Stimulated activated naive B cell treated with anti-CD40 and anti-IgM and Interleukin-4, amounts not matched to agents 10 μg/mL and 1 μg/mL and 100 μg/mL, for 72 hours (primary cell): ENCODE measurements around the gene TSSK2.
A peak's percentile ranks its signal among the peaks of the same experiment; 100 is the strongest.
"Not testable (repeated sequence)": the region's sequence is repeated elsewhere in the genome, so short reads cannot be mapped to it uniquely, and the experiment has no call there.

ENCODE experiments used
- ATAC-seq, 2 donors: fragments of 150-1000 bp; cut with Tn5 transposase; replicated peaks; 2 replicates each; pipeline ENCODE4 v1.10.0; 2021; ENCODE audit warnings: moderate library complexity in 1 of 2
- DNase-seq: peaks from one replicate; pipeline ENCODE4 v3.0.0; 2021
- H3K27ac Mint-ChIP-seq: one replicate; pipeline ENCODE4 v1.8.0; 2022; ENCODE audit warnings: mild to moderate bottlenecking, mixed read lengths
- H3K27me3 Mint-ChIP-seq, 2 donors: one replicate each; pipeline ENCODE4 v1.8.0; 2022; ENCODE audit warnings: mixed read lengths in 2 of 2
- H3K36me3 Mint-ChIP-seq, 2 donors: one replicate each; pipeline ENCODE4 v1.8.0; 2022; ENCODE audit warnings: mixed read lengths in 2 of 2, mild to moderate bottlenecking in 1 of 2
- H3K4me1 Mint-ChIP-seq, 2 donors: one replicate each; pipeline ENCODE4 v1.8.0; 2022; ENCODE audit warnings: mixed read lengths in 2 of 2, mild to moderate bottlenecking in 1 of 2
- H3K4me3 Mint-ChIP-seq, 2 donors: one replicate each; pipeline ENCODE4 v1.8.0; 2022; ENCODE audit warnings: mild to moderate bottlenecking in 2 of 2, mixed read lengths in 2 of 2, moderate library complexity in 1 of 2
- H3K9me3 Mint-ChIP-seq, 2 donors: one replicate each; pipeline ENCODE4 v1.8.0; 2022; ENCODE audit warnings: mixed read lengths in 2 of 2, mild to moderate bottlenecking in 1 of 2

The TSSK2 gene

GRCh38 chr22:19149991-19150390, 18.9 kb downstream of the TSSK2 start, which contains the start of gene GSC2:
Gene GSC2, minus strand, starts transcription at chr22:19150292. Its CDS starts 9 bp downstream, at chr22:19150283.
- DNase-seq = no peak
- peaks cover 3 to 5% of the 10 kb centered on the region in 2 donors for H3K9me3 Mint-ChIP-seq
- no peak for ATAC-seq
- peaks cover 50 to 69% of the 10 kb centered on the region in 2 donors for H3K27me3 Mint-ChIP-seq
- peak within 1 kb of the TSS; percentile 82 for H3K27ac Mint-ChIP-seq
- H3K36me3 Mint-ChIP-seq = peaks cover 3 to 11% of the 10 kb centered on the region in 2 donors
- peak within 1 kb of the TSS; percentile 73 to 74 for H3K4me3 Mint-ChIP-seq
- peaks cover 13 to 20% of the 10 kb centered on the region in 2 donors for H3K4me1 Mint-ChIP-seq

- peaks cover 3 to 11% of the 10 kb centered on the region in 2 donors for H3K36me3 Mint-ChIP-seq
- no peak for ATAC-seq
- peaks cover 3 to 5% of the 10 kb centered on the region in 2 donors for H3K9me3 Mint-ChIP-seq
- H3K4me1 Mint-ChIP-seq = peaks cover 13 to 20% of the 10 kb centered on the region in 2 donors
- peak overlapping the region; percentile 82 for H3K27ac Mint-ChIP-seq
- peak overlapping the region; percentile 73 to 74 for H3K4me3 Mint-ChIP-seq
- peaks cover 52 to 71% of the 10 kb centered on the region in 2 donors for H3K27me3 Mint-ChIP-seq
- DNase-seq = no peak
Observed at GRCh38 chr22:19150482-19151328, 19.6 kb downstream of the TSSK2 start.

- peaks cover 3 to 11% of the 10 kb centered on the region in 2 donors for H3K36me3 Mint-ChIP-seq
- peaks cover 51 to 69% of the 10 kb centered on the region in 2 donors for H3K27me3 Mint-ChIP-seq
- peak overlapping the region; percentile 73 to 74 for H3K4me3 Mint-ChIP-seq
- DNase-seq (no peak), ATAC-seq (no peak)
- H3K4me1 Mint-ChIP-seq = peaks cover 9 to 13% of the 10 kb centered on the region in 2 donors
- peaks cover 3 to 5% of the 10 kb centered on the region in 2 donors for H3K9me3 Mint-ChIP-seq
- no peak overlapping the region for H3K27ac Mint-ChIP-seq
Observed at GRCh38 chr22:19151329-19152191, 20.5 kb downstream of the TSSK2 start.

GRCh38 chr22:19152942-19153883, 22.1 kb downstream of the TSSK2 start:
- peaks cover 36 to 56% of the 10 kb centered on the region in 2 donors for H3K27me3 Mint-ChIP-seq
- H3K9me3 Mint-ChIP-seq = peaks cover 3 to 5% of the 10 kb centered on the region in 2 donors
- ATAC-seq = no peak
- peaks cover 7 to 9% of the 10 kb centered on the region in 2 donors for H3K4me1 Mint-ChIP-seq
- H3K4me3 Mint-ChIP-seq = no peak overlapping the region
- no peak for DNase-seq
- no peak overlapping the region for H3K27ac Mint-ChIP-seq
- peaks cover 3 to 11% of the 10 kb centered on the region in 2 donors for H3K36me3 Mint-ChIP-seq

GRCh38 chr22:19156109-19156508, 25.0 kb downstream of the TSSK2 start:
- H3K36me3 Mint-ChIP-seq, H3K4me1 Mint-ChIP-seq, DNase-seq, H3K4me3 Mint-ChIP-seq, H3K9me3 Mint-ChIP-seq, H3K27ac Mint-ChIP-seq, ATAC-seq: not testable (repeated sequence)
- H3K27me3 Mint-ChIP-seq = peaks cover 31 to 50% of the 10 kb centered on the region in 2 donors

GRCh38 chr22:19158649-19159048, 27.5 kb downstream of the TSSK2 start:
- H3K27me3 Mint-ChIP-seq = peaks cover 16 to 37% of the 10 kb centered on the region in 2 donors
- not testable (repeated sequence) for H3K36me3 Mint-ChIP-seq, H3K9me3 Mint-ChIP-seq, DNase-seq, H3K27ac Mint-ChIP-seq, H3K4me3 Mint-ChIP-seq, H3K4me1 Mint-ChIP-seq, ATAC-seq

- Mint-ChIP-seq H3K27ac (no peak overlapping the region), H3K36me3 (no peaks in the 10 kb centered on the region), H3K27me3 (peaks cover 43 to 65% of the 10 kb centered on the region in 2 donors), H3K4me1 (peaks cover 7 to 12% of the 10 kb centered on the region in 2 donors), H3K4me3 (no peak overlapping the region), H3K9me3 (no peaks in the 10 kb centered on the region)
- DNase-seq (no peak), ATAC-seq (no peak)
Observed at GRCh38 chr22:19164425-19164824, 33.3 kb downstream of the TSSK2 start.

- H3K27ac Mint-ChIP-seq = no peak overlapping the region
- H3K27me3 Mint-ChIP-seq = peaks cover 48 to 62% of the 10 kb centered on the region in 2 donors
- no peak for DNase-seq
- peaks cover 17 to 32% of the 10 kb centered on the region in 2 donors for H3K4me1 Mint-ChIP-seq
- no peak overlapping the region for H3K4me3 Mint-ChIP-seq
- no peak for ATAC-seq
- no peaks in the 10 kb centered on the region for H3K9me3 Mint-ChIP-seq
- peaks cover 0 to 2% of the 10 kb centered on the region in 2 donors for H3K36me3 Mint-ChIP-seq
Observed at GRCh38 chr22:19166421-19166820, 35.3 kb downstream of the TSSK2 start.

GRCh38 chr22:19167106-19167869, 36.2 kb downstream of the TSSK2 start:
- Mint-ChIP-seq H3K36me3 (peaks cover 3 to 5% of the 10 kb centered on the region in 2 donors), H3K9me3 (no peaks in the 10 kb centered on the region), H3K27ac (no peak overlapping the region), H3K27me3 (peaks cover 48 to 62% of the 10 kb centered on the region in 2 donors), H3K4me3 (no peak overlapping the region), H3K4me1 (peaks cover 20 to 36% of the 10 kb centered on the region in 2 donors)
- no peak for ATAC-seq
- DNase-seq = no peak

GRCh38 chr22:19168088-19168890, 37.2 kb downstream of the TSSK2 start:
- H3K9me3 Mint-ChIP-seq = no peaks in the 10 kb centered on the region
- no peak for DNase-seq
- H3K27me3 Mint-ChIP-seq = peaks cover 48 to 62% of the 10 kb centered on the region in 2 donors
- ATAC-seq = no peak
- no peak overlapping the region for H3K27ac Mint-ChIP-seq
- no peak overlapping the region for H3K4me3 Mint-ChIP-seq
- H3K4me1 Mint-ChIP-seq = peaks cover 27 to 46% of the 10 kb centered on the region in 2 donors
- peaks cover 4 to 5% of the 10 kb centered on the region in 2 donors for H3K36me3 Mint-ChIP-seq

- no peaks in the 10 kb centered on the region for H3K9me3 Mint-ChIP-seq
- H3K36me3 Mint-ChIP-seq = peaks cover 5 to 8% of the 10 kb centered on the region in 2 donors
- ATAC-seq = no peak
- H3K4me1 Mint-ChIP-seq = peaks cover 34 to 56% of the 10 kb centered on the region in 2 donors
- H3K27me3 Mint-ChIP-seq = peaks cover 44 to 56% of the 10 kb centered on the region in 2 donors
- H3K4me3 Mint-ChIP-seq = peak overlapping the region; percentile 93 to 97
- no peak for DNase-seq
- peak overlapping the region; percentile 51 for H3K27ac Mint-ChIP-seq
Observed at GRCh38 chr22:19169002-19169946, 38.2 kb downstream of the TSSK2 start.
